ENCODE results near the gene WASF2. TPM values are rescaled to one million over a fixed set of nuclear protein-coding genes. Genes with fewer than 3 reads are reported as not detected.
"Not testable (repeated sequence)": the region's sequence is repeated elsewhere in the genome, so short reads cannot be mapped to it uniquely, and the experiment has no call there.

The WASF2 gene
- total RNA-seq, 1 experiment from 2014 or later: 20.7 TPM

DNA sequence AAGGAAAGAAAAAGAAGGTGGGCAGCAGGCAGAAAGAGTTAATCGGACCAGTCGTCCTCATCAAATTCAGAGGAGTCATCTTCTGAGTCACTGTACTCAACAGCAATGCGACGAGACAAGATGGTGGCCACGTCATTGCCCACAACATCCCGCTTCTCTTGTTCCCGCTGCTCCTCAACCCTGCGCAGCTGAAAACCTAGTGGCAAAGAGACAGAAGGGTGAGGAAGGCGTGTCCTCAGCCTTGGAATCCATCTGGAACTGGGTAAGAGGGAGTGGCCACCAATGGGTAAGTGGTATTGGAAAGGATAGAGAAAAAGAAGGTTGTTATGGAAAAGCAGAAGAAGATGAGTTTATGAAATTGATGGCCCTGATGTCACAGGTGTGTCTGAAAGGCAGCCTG, 81.8 kb downstream of the WASF2 start:
- DNase-seq (no peak), ATAC-seq (no peak)
- Histone ChIP-seq H3K36me3 (ENCODE audit: low read depth, low read length) (peaks cover 44% of the 10 kb centered on the region), H3K79me2 (ENCODE audit: low read length) (no peaks in the 10 kb centered on the region), H3F3A (ENCODE audit: low read length, unreplicated experiment) (no peaks in the 10 kb centered on the region), H2AFZ (ENCODE audit: low read length) (no peak overlapping the region), H3K9me3 (ENCODE audit: low read length) (no peaks in the 10 kb centered on the region), H3K9ac (ENCODE audit: low read length) (no peak overlapping the region), H3K9me2 (replicated peaks; ENCODE audit: low read length) (no peaks in the 10 kb centered on the region), H3K4me3 (ENCODE audit: low read length) (no peak overlapping the region), H3K4me2 (ENCODE audit: low read length) (no peak overlapping the region), H3K27me3 (ENCODE audit: low read length) (no peaks in the 10 kb centered on the region), H3K4me1 (ENCODE audit: insufficient read depth, low read length) (no peaks in the 10 kb centered on the region), H3K27ac (ENCODE audit: low read length) (no peak overlapping the region), H4K20me1 (ENCODE audit: low read length) (no peaks in the 10 kb centered on the region)
- TF ChIP-seq, protein P1, sequence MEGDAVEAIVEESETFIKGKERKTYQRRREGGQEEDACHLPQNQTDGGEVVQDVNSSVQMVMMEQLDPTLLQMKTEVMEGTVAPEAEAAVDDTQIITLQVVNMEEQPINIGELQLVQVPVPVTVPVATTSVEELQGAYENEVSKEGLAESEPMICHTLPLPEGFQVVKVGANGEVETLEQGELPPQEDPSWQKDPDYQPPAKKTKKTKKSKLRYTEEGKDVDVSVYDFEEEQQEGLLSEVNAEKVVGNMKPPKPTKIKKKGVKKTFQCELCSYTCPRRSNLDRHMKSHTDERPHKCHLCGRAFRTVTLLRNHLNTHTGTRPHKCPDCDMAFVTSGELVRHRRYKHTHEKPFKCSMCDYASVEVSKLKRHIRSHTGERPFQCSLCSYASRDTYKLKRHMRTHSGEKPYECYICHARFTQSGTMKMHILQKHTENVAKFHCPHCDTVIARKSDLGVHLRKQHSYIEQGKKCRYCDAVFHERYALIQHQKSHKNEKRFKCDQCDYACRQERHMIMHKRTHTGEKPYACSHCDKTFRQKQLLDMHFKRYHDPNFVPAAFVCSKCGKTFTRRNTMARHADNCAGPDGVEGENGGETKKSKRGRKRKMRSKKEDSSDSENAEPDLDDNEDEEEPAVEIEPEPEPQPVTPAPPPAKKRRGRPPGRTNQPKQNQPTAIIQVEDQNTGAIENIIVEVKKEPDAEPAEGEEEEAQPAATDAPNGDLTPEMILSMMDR (conservative IDR thresholded peaks at IDR 0.05; ENCODE audit: low read depth, low read length): no peak
- no peak for TF ChIP-seq EZH2phosphoT487 (IDR thresholded peaks at IDR 0.05; ENCODE audit: borderline replicate concordance, low read length)
- no peak for TF ChIP-seq EZH2 (IDR thresholded peaks at IDR 0.05; ENCODE audit: low read length, unreplicated experiment)
- POLR2A ChIA-PET (ENCODE audit: unreplicated experiment): no interaction called here
- CTCF ChIA-PET: no interaction called here
- intact Hi-C loops (cut with micrococcal nuclease): no loop called here
- BruUV-seq (replicated peaks): no TSS peak

DNA sequence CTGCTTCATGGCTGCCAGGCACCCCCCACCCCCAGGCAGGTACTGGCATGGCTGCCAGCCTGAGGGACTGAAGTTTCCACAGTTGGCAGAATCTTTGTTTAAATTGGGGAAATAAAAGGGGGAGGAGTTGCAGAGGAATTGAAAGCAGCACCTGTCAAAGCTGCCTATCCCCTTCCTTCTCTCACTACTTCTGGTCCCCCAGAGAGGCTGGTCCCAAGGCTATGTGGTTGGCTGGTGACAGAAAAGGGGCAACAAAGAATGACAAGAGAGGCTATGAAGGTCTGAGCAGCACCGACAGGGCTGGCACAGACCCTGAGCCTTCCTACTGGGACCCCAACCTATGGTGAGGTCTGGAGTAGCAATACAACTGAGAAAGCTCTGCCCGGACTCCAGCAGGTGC, 83.2 kb downstream of the WASF2 start:
- H3K79me2 ChIP-seq (ENCODE audit: low read length); H3K27ac ChIP-seq (ENCODE audit: low read length); H3K4me3 ChIP-seq (ENCODE audit: low read length); H3K9me2 ChIP-seq (replicated peaks; ENCODE audit: low read length); POLR2A ChIA-PET (ENCODE audit: unreplicated experiment); H3K4me2 ChIP-seq (ENCODE audit: low read length); H3K4me1 ChIP-seq (ENCODE audit: insufficient read depth, low read length); H4K20me1 ChIP-seq (ENCODE audit: low read length); H3K9me3 ChIP-seq (ENCODE audit: low read length); H2AFZ ChIP-seq (ENCODE audit: low read length); H3K9ac ChIP-seq (ENCODE audit: low read length); intact Hi-C loops (cut with micrococcal nuclease); H3K27me3 ChIP-seq (ENCODE audit: low read length); ATAC-seq; DNase-seq; BruUV-seq (replicated peaks); H3F3A ChIP-seq (ENCODE audit: low read length, unreplicated experiment): not testable (repeated sequence)
- CTCF ChIA-PET: interaction anchor here (0.6 kb wide), 1 partner anchor 149 kb away, joined by 7 read pairs; no protein-coding TSS in a partner anchor
- peaks cover 30% of the 10 kb centered on the region for H3K36me3 ChIP-seq (ENCODE audit: low read depth, low read length)

DNA sequence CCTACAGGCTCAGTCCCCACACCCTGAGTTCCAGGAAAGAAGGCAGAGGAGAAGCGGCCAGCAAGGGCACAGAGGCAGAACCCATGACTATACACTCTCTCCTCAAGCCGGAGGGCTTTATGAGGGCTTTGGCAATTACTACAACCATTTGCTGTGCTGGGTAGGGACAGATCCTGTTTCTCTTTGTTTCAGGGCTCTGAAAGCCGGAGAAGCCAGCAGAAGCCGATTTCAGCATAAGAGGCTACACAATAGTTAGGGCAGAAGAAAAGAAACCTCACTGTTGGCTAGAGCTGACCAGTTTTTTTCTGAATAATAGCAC, 83.6 kb downstream of the WASF2 start:
- H4K20me1 ChIP-seq (ENCODE audit: low read length): no peaks in the 10 kb centered on the region
- no peaks in the 10 kb centered on the region for H3K27me3 ChIP-seq (ENCODE audit: low read length)
- no peaks in the 10 kb centered on the region for H3K9me2 ChIP-seq (replicated peaks; ENCODE audit: low read length)
- CTCF ChIA-PET: interaction anchor here (0.6 kb wide), 1 partner anchor 149 kb away, joined by 7 read pairs; no protein-coding TSS in a partner anchor
- H3K4me3 ChIP-seq (ENCODE audit: low read length): no peak overlapping the region
- no peak overlapping the region for H2AFZ ChIP-seq (ENCODE audit: low read length)
- no peaks in the 10 kb centered on the region for H3K79me2 ChIP-seq (ENCODE audit: low read length)
- intact Hi-C loops (cut with micrococcal nuclease): no loop called here
- no peak overlapping the region for H3K27ac ChIP-seq (ENCODE audit: low read length)
- no peaks in the 10 kb centered on the region for H3K9me3 ChIP-seq (ENCODE audit: low read length)
- H3K36me3 ChIP-seq (ENCODE audit: low read depth, low read length): peaks cover 28% of the 10 kb centered on the region
- H3K4me2 ChIP-seq (ENCODE audit: low read length): no peak overlapping the region
- H3K9ac ChIP-seq (ENCODE audit: low read length): no peak overlapping the region
- POLR2A ChIA-PET (ENCODE audit: unreplicated experiment): no interaction called here
- no peaks in the 10 kb centered on the region for H3K4me1 ChIP-seq (ENCODE audit: insufficient read depth, low read length)
- ATAC-seq: no peak
- no TSS peak for BruUV-seq (replicated peaks)
- no peak for DNase-seq
- TF ChIP-seq EZH2 (IDR thresholded peaks at IDR 0.05; ENCODE audit: low read length, unreplicated experiment): no peak
- TF ChIP-seq, protein P1 (conservative IDR thresholded peaks at IDR 0.05; ENCODE audit: low read depth, low read length): no peak
- TF ChIP-seq EZH2phosphoT487 (IDR thresholded peaks at IDR 0.05; ENCODE audit: borderline replicate concordance, low read length): no peak
- no peaks in the 10 kb centered on the region for H3F3A ChIP-seq (ENCODE audit: low read length, unreplicated experiment)

DNA sequence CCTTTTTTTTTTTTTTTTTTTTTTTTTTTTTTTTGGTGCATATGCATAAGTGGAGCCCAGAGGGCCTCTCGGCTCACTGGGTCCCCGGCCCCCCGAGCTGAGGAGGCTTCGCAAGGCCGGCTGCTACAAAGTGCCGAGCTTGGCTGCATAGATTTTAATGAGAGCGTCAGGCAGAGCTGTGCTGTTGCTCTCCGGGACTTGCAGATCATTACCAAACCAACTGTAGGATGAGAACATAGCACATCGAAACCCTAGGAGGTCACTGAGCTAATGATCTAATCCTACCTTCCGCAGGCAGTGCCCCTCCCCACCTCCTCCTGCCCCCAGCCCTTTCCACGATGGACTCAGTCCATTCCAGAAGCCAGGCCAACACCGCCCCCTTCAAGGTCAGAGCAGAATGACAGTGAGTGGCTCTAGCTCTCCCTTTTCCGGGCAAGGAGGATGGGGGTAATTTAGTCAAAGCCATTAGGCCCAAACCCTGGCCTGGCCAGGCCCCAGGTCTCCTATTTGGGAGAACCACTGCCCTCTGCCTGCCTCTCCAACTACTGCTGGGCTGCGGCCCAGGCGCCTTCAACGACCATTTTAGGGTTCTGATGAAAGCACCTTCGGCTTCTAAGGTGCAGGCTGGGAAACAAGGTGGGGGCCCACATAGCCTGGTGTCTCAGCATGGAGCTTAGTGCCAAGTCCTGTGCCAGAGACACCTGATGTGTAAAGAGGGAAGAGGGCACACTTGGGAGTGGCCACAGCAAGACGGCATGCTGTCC, 84.2 kb downstream of the WASF2 start:
- BruUV-seq (replicated peaks); intact Hi-C loops (cut with micrococcal nuclease); H3K27me3 ChIP-seq (ENCODE audit: low read length); H3K9me2 ChIP-seq (replicated peaks; ENCODE audit: low read length); H3K79me2 ChIP-seq (ENCODE audit: low read length); DNase-seq; ATAC-seq; H3K4me1 ChIP-seq (ENCODE audit: insufficient read depth, low read length); H2AFZ ChIP-seq (ENCODE audit: low read length); H3K4me3 ChIP-seq (ENCODE audit: low read length); POLR2A ChIA-PET (ENCODE audit: unreplicated experiment); H4K20me1 ChIP-seq (ENCODE audit: low read length); H3F3A ChIP-seq (ENCODE audit: low read length, unreplicated experiment); H3K9me3 ChIP-seq (ENCODE audit: low read length); H3K9ac ChIP-seq (ENCODE audit: low read length); H3K4me2 ChIP-seq (ENCODE audit: low read length); H3K27ac ChIP-seq (ENCODE audit: low read length): not testable (repeated sequence)
- CTCF ChIA-PET: interaction anchor here (0.6 kb wide), 1 partner anchor 150 kb away, joined by 7 read pairs; no protein-coding TSS in a partner anchor
- peaks cover 23% of the 10 kb centered on the region for H3K36me3 ChIP-seq (ENCODE audit: low read depth, low read length)

Data from PC-3 (cell line).